ENCODE measurements around the gene SORL1.

GRCh38 chr11:121437686-121438078 lies 14.4 kb upstream of the SORL1 start:
- TF ChIP-seq CGGBP1 (CRISPR knock-in tag; IDR thresholded peaks at IDR 0.05), result no peak
- no peak for TF ChIP-seq ATF2 (CRISPR knock-in tag; IDR thresholded peaks at IDR 0.05)
- no peak for TF ChIP-seq ATF3 (IDR thresholded peaks at IDR 0.05)
- TF ChIP-seq ATF3 (CRISPR knock-in tag; conservative IDR thresholded peaks at IDR 0.05), result no peak
- no peak for TF ChIP-seq TBP (optimal IDR thresholded peaks at IDR 0.05; ENCODE audit: low read depth, low read length)
- TF ChIP-seq NFIC (IDR thresholded peaks at IDR 0.05), result no peak
- TF ChIP-seq SREBF2 (CRISPR knock-in tag; IDR thresholded peaks at IDR 0.05), result no peak
- no peak for TF ChIP-seq ETV6 (IDR thresholded peaks at IDR 0.05; ENCODE audit: borderline replicate concordance in 1 of 2, low read depth in 2 of 2, low read length in 1 of 2)
- no peak for TF ChIP-seq ETV6 (CRISPR knock-in tag; IDR thresholded peaks at IDR 0.05; ENCODE audit: borderline replicate concordance)
- no peak for TF ChIP-seq ZNF253 (CRISPR knock-in tag; conservative IDR thresholded peaks at IDR 0.05)
- no peak for TF ChIP-seq RFX5 (IDR thresholded peaks at IDR 0.05; ENCODE audit: low read depth, low read length)
- TF ChIP-seq REST (IDR thresholded peaks at IDR 0.05; ENCODE audit: borderline replicate concordance), result no peak
- no peak for TF ChIP-seq REST (CRISPR knock-in tag; IDR thresholded peaks at IDR 0.05; ENCODE audit: low read depth)
